HG03108 (cell line): ENCODE data around the gene CHD2.
"Not testable (repeated sequence)": the region's sequence is repeated elsewhere in the genome, so short reads cannot be mapped to it uniquely, and the experiment has no call there.

Experiments used
- ATAC-seq: cut with Tn5 transposase; IDR thresholded peaks from one replicate; pipeline ENCODE4 v1.9.1; 2021; ENCODE audit warnings: moderate library complexity; ENCODE audit not compliant: unreplicated experiment

Gene CHD2

DNA sequence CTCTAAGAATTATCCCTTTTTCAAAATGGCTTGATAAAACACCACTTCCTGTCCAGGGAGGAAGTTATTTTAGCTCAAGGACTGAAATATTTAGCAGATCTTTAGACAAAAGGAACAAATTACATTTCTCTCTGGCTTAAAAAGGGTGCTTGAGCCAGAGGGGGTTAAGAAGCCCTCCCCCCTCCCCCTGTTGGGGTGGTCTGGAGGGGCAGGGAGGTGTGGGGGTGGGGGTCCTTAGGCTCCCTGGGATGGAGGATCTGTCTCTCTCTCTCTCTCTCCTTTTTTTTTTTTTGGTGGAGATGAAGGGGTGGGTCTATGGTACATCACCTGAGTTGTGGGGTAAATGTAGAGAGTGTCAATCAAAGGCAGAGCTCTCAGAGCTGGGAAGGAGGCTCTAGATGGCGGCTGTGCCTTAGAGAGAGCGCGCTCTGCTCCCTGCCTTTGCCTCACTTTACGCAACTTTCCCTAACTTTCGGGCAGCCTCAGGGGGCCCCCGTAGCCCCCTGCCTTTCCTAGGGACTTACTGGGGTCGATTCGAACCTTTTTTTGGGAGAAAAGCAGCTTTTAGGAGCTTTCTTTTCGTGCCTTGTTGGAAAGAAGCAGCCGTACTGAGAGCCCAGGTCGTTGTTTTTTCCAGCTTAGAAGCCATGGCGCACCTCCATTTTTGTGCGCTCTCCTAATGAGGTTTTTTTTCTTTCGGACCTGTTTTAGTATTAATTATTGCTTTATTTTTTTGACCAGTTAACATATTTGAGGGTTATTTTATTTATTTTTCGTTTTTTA lies at the start of gene CHD2:
Gene CHD2, plus strand, starts transcription at position 377 of the 783 bp plus-strand sequence. CDS start 914 bp downstream, outside the sequence.
- peak; percentile 63 for ATAC-seq

DNA sequence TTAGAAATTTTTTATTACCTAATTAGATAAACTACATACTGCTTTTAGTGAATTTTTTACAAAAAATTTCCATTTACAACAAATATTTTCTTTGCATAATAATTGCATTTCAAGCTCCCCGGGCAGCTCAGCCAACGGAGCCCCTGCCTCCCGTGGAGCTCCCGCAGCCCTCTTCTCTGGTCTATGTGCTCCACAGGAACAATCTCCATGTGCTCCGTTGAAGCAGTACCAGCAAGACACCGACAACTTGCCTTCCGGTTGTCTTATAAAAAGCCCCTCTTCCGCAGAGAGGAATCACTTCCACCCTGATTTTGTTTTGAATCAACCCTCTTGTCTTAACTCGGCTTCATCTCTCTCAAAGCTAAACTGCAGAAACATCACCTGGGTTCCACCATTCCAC lies 46.9 kb upstream of the CHD2 start:
- ATAC-seq = no peak

DNA sequence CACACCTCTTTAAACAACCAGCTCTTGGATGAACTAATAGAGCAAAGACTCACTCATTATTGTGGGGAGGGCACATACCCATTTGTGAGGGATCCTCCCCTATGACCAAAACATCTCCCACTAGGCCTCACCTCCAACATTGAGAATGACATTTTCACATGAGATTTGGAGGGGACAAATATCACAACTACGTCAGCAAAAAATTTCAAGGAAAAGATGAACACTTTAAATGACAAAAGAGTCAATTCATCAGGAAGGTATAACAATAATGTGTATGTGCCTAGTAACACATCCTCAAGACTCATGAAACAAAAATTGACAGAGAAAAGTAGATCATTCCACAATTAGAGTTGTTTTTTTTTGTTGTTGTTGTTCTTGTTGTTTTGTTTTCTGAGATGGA lies 38.4 kb upstream of the CHD2 start:
- no peak for ATAC-seq

DNA sequence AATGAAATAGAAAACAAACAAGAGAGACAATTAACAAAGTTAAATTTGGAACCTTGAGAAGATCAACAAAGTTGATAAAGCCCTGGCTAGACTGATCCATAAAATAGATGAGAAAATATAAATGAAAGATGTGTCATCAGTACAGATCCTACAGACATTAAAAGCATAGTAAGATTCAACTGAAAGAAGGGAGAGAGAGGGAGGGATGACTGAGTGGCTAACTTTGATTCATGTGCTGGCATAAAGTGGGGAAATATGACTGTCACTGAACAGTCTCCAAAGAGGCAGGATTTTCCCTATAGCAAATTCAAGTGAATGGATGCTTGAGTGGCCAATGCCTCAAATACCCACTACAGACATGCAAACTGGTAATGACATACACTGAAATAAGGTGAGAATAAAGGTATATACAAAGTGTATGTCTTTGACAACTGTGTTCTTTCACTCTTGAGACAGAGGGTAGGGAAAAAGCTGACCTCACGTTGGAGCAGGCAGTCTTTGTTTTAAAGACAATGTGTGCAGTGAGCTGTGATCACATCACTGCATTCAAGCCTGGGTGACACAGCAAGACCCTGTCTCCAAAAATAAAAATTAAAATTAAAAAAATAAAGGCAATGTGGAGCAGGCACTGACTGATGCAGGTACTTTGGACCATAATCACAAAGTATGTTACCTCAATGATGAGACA lies 35.9 kb upstream of the CHD2 start:
- no peak for ATAC-seq

DNA sequence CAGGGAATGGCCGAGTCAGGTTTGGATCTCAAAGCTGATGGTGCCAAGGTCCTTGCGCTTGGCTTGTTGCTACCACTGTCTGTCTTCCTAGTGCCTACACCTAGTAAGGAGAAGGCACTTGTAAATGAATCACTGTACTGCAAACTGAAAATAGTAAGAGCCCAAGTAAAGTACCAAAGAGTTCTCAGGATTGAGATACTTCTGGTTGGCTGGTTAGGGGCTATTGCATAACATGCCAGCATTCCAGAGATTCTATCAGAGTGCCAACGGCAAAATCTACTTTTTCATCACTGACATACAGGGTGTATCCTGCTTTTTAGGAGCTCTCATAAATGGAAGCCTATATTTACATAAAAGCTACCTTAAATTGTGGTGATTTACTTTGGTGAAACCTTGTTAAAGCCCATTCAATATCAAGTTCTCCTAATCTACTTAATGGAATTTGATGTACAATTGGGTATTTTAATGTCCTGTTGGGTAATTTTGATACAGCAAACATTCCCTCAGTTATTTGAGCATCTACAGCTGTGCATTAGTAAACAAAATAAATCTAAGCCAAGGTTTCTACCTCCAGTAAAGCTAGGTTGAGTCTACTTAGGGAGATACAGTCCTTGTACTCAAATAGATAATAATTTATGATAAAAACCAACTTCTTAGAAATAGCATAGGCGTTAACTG lies 30.7 kb upstream of the CHD2 start:
- no peak for ATAC-seq

DNA sequence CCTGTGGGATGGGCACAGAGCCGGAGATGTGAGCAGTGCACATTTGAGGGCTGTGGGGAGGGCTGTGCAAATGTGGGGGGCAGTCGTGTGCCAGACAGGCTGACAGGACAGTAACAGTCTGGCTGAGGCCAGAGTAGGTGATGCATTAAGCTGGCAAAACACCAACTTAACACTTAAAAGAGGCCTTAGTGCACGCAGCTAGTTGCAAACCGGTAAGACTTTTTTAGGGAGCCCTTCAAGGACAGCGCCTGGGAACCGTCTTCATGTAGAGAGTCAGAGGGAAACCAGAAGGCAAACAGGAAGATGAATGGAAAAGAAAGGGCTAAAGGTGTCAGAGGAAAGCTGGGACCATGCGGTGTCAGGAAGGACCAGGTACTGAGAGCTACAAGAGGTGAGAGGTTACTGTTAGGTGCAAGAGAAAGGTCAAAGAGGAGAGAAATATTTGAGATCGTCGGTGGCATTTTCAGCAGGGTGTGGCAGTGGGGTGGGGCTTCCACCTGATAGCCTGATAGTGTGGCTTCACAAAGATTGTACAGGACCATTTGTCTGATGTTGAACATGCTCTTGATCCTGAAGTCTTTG lies 30.0 kb upstream of the CHD2 start:
- ATAC-seq = no peak

DNA sequence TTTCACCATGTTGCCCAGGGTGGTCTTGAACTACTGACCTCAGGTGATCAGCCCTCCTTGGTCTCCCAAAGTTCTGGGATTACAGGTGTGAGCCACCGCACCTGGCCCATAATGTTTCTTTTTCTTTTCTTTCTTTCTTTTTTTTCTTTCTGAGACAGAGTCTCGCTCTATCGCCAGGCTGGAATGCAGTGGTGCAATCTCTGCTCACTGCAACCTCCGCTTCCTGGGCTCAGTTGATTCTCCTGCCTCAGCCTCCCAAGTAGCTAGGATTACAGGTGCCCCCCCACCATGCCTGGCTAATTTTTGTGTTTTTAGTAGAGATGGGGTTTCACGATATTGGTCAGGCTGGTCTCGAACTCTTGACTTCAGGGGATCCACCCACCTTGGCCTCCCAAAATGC lies 27.2 kb upstream of the CHD2 start:
- ATAC-seq = not testable (repeated sequence)

DNA sequence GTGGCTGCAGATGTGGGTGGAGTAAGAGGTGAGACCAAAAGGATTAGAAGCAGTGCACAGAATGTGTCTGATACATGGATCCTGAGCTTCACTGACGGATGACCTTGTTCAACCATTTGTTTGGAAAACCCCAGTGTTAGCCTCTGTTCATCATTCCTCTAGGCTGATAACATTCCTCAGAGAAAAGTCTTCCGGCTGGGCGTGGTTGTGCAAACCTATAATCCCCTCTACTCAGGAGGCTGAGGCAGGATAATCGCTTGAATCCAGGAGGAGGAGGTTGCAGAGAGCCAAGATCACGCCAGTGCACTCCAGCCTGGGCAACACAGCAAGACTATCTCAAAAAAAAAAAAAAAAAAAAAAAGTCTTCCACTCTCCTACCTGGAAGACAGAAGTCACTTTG lies 23.1 kb upstream of the CHD2 start:
- no peak for ATAC-seq

DNA sequence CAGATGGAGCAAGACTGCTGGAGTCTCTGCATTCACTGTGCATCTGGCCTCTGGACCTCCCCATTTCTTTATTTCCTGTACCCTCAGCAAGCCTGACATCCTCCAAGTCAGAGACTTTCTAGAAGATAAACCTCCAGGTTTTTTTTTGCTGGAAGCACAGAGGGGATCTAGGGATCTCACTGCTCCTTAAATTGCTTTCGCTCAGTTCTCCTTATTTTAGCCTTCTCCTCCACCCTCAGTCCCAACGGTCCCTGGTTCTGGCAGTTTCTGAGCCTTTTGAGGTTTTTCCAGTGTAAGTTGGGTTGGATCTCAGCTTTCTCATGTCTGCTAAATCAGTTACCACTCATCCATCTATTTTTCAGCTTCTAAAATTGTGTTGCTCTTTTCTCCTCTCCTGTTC lies 22.7 kb upstream of the CHD2 start:
- no peak for ATAC-seq

DNA sequence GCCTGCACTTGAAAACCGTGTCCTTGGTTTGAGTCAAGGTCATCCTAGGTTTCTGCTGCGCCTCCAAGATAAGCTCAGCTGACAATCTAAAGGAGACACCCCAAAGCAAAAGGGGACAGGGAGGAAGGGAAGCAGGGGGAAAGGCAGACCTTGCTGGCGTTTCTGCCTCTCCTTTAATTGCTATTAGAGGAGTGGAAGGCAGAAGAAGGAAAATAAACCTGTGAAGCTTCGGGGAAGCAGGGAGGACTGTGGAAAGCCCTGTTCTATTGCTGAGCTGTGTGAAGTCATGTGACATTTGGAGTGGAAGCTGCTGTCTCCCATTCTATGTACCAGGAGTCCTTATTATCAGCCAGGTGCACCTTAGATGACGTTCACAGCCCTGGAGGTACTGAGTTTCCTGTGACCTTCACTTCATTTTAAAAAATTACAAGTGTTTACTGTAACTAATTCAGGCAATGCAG lies 21.5 kb upstream of the CHD2 start:
- ATAC-seq = no peak

DNA sequence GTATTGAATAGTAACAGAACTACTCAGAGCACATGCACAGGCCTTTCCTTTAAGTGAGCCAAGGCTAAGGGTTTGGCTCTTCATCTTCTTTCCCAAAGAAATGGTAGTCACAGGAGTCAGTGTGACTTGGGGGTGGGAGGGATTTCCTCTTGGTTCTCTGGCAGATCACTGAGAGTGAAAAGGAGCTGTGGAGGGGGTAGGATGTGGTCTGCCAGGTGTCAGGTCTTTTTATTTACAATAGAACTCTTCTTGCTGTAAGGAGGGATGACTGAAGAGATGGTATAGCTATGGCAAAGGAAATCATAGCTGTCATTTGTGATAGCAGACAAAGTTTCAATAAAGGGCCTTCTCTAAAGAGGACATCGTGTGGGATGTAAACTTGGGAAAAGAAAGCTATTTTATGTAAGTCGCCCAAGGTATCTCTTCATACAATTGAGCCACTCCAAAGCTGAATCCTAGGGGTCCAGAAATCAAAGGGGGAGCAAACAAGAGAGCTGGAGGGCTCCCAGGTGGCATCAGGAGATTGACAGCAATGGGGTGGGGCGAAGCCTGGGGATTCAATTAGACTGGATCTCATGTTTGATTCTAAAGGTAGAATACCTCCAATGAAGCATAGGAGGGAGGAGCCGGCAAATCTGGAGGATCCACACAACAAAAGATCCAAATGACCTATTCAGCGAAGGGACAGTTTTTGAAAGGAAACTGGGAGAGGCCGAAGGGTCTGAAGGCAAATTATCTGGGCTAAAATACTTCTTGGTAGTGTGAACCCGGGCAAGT lies 20.0 kb upstream of the CHD2 start:
- no peak for ATAC-seq

DNA sequence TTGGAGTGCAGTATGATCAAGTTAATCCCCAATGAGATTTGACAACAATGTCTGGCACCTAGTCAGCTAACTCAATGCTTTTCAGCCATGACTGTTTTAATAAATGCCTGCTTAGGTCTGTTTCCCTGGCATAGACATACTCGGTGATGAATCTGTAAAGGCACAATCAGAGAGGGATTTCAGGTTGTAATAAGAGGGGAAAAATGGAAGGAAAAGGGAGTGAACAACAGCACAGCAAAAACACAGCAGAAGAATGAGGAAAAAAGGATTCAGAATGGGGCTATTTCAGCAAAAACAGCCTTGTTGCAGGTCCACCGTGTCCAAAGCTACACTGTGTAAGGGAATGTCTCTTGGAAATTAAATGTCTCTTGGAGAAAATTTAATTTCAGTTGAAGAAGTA lies 19.3 kb upstream of the CHD2 start:
- ATAC-seq = no peak

DNA sequence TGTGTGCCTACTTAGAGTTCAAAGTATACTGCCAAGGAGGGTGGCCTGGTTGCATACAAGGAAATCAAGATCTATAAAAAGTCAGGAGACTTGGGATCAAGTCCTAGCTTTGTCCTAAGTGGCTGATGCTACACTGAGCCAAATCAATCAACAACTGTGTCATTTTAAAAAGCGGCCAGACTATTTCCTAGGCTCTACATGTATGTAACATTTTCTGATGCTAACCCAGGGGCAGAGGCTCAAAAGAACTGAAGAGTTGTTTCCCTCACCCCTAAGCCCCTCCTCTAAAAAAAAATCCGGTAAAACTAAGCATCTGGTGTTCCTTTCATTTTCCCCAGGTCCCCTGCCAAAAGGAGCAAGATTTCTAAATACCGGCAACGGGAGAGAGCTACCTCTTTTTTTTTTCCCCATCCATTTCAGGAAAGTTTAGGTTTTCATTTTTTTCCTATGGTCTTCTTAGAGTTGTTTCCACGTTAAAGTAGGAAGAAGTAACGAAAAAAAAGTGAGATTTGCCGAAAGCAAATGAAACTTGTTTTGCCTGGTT lies 18.8 kb upstream of the CHD2 start:
- ATAC-seq = no peak

DNA sequence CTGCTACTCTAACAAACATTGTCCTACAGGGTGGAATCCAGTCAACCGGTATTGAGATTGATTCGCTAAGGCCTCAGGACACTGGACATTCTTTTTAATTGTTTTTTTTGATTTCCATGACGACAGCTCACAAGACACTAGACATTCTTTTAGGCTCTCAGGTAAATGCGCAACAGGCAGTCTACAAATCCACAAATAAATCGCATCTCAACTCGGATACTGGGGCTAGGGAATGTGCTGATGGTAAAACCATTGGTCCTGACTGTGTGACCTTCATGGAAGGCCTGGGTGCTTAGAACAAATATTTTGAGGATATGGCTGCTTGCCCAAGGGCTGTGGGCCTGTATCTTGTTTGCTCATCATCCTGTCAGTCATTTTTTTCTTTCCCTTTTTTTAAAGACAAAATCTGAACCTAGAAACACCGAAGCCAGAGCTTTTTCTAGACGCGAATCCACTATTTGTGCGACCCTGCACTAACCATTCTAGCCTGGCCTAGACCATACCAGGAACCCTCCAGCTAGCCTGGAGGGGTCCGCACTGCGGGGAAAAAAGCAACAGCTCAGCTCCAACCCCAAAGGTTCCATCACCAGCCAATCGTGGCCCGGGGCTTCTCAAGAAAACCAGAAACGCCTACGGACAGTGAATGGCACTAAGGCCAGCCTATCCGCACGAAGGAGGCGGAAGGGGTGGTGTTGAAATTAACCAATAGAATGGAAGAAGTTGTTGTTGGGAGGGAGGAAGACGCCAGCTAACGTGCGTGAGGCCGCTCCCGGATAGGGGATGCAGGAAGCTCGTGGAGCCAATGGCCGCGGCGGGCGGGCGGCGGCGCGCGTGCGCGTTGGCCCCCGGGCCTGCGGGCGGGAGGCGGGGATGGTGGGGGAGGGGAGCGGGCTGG lies 18.1 kb upstream of the CHD2 start:
- peak; percentile 95 for ATAC-seq

DNA sequence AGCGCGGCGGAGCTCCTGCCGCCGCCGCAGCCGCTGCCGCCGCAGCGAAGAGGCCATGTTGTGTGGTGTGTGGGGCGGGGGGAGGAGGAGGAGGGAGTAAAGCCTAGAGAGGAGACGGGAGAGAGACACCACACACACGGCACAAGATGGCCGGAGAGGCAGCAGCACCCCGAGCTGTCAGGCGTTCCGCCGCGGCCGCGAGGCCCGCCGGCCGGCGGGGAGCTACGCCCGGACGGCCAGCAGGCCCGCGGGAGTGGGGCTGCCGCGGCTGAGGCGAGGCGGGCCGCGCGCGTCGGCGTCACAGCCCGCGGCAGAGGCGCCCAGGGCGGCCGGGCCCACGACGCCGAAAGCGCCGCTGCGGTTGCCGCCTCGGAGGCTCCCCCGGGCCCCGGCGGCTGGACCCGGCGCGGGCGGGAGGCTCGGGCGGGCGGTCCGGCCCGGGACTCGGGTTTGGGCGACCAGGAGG lies 17.4 kb upstream of the CHD2 start:
- ATAC-seq = peak; percentile 41

DNA sequence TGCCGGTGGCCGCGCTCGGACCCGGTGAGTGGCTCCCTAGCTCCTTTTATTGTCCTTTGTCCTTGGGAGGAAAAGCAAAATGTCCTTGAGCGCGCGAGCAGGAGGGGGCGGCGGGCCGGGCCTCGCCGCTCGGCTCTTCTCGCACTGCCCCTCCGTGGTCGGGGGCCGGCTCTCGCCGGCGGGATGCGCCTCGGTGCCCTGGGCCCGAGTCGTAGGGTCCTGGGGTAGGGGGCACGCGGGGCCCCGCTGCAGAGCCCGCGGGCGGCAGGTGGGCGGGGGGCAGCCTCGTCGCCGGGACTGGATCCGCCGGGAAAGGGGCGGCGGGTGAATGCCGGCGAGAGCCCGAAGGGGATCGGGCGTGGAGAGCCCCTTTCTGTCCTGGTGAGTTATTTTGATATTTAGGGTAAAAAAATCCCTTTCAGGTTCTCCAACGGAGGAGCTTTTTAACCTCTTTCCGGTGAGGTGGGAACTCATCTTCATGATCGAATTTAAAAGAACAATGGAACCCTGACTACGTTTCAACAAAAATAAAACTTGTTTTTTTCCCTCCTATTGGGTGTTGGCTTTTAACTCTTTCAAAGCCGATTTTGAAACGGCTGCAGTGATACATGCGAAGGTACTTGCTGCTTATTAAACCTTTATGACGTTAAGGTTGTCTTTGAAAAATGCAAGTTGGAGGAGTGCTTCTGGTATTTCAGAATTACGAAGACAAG lies 16.8 kb upstream of the CHD2 start:
- no peak for ATAC-seq

DNA sequence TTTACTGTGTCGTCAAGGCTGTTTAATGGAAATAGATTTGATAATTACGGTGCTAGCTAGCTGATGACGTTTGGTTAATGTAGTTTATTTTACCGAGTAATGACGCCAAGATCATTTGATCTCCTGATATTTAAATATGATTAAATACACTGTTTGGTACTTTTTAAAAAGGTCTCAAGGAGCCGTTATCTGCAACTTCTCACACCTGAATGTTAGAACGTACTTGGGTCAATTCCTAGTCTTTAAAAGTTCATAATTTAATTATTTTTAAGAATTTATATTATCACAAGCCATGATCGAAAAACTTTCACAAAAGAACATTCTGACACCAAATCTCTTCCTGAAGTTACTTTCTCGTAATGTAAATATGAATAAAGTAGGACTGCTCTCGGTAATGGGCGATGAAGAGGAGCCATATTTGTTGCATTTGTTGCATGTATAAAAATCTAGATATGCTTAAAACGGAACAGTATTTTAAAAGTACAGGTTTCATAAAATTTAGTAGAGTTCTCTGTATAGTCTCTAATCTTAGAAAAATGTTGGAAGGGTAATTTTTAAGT lies 16.2 kb upstream of the CHD2 start:
- no peak for ATAC-seq

DNA sequence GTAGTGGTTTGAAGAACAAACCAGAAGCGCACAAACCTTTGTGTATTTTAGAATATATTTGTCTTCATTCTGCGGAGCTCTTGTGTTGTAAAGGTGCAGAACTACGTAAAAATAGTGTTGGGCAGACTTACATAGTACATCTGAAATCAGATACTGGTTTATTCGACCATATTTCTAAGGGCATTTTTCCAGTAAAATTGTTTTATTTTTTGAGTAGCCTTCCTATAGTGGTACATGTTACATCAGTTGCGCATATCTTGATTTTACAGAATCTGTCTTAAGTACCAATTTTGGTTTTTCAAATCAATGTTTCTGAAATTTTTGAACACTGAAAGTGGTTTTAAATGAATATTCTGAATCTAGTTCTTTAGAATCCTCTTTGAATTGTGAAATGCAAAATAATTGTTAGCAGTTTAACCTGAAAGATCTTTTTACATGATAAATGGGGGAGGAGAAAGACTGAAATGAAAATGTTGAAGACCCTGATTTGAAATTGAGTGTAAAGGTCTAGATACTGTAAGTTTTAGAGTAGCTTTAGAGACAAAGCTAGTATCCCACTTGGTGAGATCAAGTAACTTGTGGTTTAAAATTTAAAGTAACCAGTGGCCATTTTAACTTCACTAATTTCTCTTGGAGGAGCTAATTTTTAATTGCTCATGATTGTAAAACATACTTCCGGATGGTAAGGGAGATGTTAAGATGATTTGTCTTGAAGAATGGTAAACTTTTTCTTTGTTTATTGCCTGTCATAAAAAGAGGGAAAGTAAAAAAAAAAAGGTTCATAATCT lies 15.5 kb upstream of the CHD2 start:
- no peak for ATAC-seq
